NCI-H187 (cell line): ENCODE data around the gene HOXB3.
"Not testable (repeated sequence)": the region's sequence is repeated elsewhere in the genome, so short reads cannot be mapped to it uniquely, and the experiment has no call there.

Experiments used
- DNase-seq, 2 experiments: peaks; one replicate each; lab custom pipeline; 2025; lab: John Stamatoyannopoulos, UW

HOXB3 gene

GRCh38 chr17:48545539-48545938 lies 44.5 kb downstream of the HOXB3 start:
- DNase-seq: no peak

GRCh38 chr17:48545022-48545375 lies 45.0 kb downstream of the HOXB3 start, which contains the start of gene HOXB2:
Gene HOXB2, minus strand, starts transcription at chr17:48545109. Its CDS starts 198 bp downstream, at chr17:48544911.
- DNase-seq: no peak

- no peak for DNase-seq
Observed at GRCh38 chr17:48544349-48545021, 45.6 kb downstream of the HOXB3 start.

GRCh38 chr17:48543854-48544348 lies 46.1 kb downstream of the HOXB3 start:
- no peak for DNase-seq

GRCh38 chr17:48543107-48543853 lies 46.8 kb downstream of the HOXB3 start:
- no peak for DNase-seq

GRCh38 chr17:48542698-48543106 lies 47.3 kb downstream of the HOXB3 start:
- DNase-seq: no peak

GRCh38 chr17:48542114-48542656 lies 47.9 kb downstream of the HOXB3 start:
- no peak for DNase-seq

GRCh38 chr17:48541577-48542113 lies 48.4 kb downstream of the HOXB3 start:
- DNase-seq: no peak

GRCh38 chr17:48541036-48541576 lies 48.9 kb downstream of the HOXB3 start:
- DNase-seq: no peak

GRCh38 chr17:48540213-48540612 lies 49.8 kb downstream of the HOXB3 start:
- no peak for DNase-seq

- DNase-seq: no peak
Observed at GRCh38 chr17:48539177-48539576, 50.9 kb downstream of the HOXB3 start.

- DNase-seq: no peak
Observed at GRCh38 chr17:48537316-48537715, 52.7 kb downstream of the HOXB3 start.

GRCh38 chr17:48535793-48536559 lies 54.1 kb downstream of the HOXB3 start:
- not testable (repeated sequence) for DNase-seq

GRCh38 chr17:48532261-48532660 lies 57.8 kb downstream of the HOXB3 start:
- no peak for DNase-seq

GRCh38 chr17:48530887-48531272 lies 59.2 kb downstream of the HOXB3 start, which contains the start of gene HOXB1:
Gene HOXB1, minus strand, starts transcription at chr17:48531011. Its CDS starts 107 bp downstream, at chr17:48530904.
- DNase-seq: no peak

GRCh38 chr17:48530208-48530886 lies 59.7 kb downstream of the HOXB3 start:
- no peak for DNase-seq

GRCh38 chr17:48529683-48530009 lies 60.4 kb downstream of the HOXB3 start:
- DNase-seq: no peak

GRCh38 chr17:48528936-48529682 lies 60.9 kb downstream of the HOXB3 start:
- no peak for DNase-seq

- no peak for DNase-seq
Observed at GRCh38 chr17:48528153-48528935, 61.7 kb downstream of the HOXB3 start.

- no peak for DNase-seq
Observed at GRCh38 chr17:48527547-48527932, 62.5 kb downstream of the HOXB3 start.
